ENCODE data around the gene MAST4.

The MAST4 gene

GRCh38 chr5:66987949-66988838 lies 392.0 kb downstream of the MAST4 start:
- no peak for DNase-seq

DNA sequence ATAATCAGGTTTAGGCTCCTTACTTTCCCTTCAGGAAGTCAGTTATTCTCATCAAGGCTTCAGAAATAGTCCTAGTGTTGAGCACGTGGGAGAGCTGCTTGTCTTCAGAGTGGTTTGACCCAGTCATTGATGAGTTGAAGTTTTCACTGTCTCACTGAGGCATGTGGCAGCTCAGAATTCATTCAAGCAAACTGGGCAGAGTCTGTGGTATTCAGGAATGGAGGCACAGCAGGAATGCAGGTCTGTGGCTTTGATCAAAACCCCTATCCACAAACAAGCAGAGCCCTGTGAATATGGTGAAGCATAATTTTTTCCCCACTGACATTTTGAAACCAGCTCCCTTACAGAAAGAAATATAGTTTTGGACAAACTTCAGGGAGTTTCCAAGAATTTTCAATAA lies 393.1 kb downstream of the MAST4 start:
- DNase-seq = no peak

- no peak for DNase-seq
Measured at GRCh38 chr5:66989781-66990180, 393.6 kb downstream of the MAST4 start.

- DNase-seq = no peak
Measured at GRCh38 chr5:66991746-66992145, 395.6 kb downstream of the MAST4 start.

GRCh38 chr5:66992547-66992946 lies 396.4 kb downstream of the MAST4 start:
- DNase-seq = no peak

- no peak for DNase-seq
Measured at GRCh38 chr5:66993448-66993847, 397.3 kb downstream of the MAST4 start.

DNA sequence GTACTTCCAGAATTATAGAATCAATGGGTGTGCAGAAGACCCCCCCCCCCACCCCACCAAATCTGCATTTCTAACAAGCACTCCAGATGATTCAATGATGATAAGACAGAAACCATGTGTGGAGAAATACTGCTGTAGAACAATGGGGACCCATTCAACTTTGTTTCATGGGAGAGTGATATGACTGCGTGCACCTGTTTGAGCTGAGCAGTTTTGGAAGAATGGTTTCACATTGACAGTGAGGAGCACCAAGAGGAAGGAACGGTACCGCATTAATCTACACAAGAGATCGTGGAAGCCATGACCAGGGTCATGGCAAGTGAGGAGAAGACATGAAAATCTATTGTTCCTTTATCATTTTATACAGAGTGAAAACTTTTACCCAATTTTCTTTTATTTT lies 397.7 kb downstream of the MAST4 start:
- no peak for DNase-seq

DNA sequence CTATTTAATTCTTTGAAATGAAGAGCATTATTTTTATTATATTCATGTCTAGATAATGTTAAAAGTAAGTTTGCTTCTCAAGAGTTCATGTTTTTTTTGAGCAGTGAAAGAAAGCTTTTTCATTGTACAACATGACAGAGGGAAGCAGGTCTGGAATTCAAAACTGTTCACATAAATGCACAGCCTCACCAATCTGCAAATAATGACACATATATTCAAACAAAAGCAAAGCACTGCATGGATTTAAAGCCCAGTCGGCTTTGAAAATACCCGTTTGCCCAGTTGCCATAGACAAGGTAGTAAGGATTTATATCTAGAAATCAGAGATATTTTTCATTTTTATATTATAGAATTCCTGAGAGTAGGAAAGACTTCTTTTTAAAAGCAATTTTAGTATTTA lies 398.6 kb downstream of the MAST4 start:
- no peak for DNase-seq

- no peak for DNase-seq
Measured at GRCh38 chr5:67000794-67001475, 404.7 kb downstream of the MAST4 start.

DNA sequence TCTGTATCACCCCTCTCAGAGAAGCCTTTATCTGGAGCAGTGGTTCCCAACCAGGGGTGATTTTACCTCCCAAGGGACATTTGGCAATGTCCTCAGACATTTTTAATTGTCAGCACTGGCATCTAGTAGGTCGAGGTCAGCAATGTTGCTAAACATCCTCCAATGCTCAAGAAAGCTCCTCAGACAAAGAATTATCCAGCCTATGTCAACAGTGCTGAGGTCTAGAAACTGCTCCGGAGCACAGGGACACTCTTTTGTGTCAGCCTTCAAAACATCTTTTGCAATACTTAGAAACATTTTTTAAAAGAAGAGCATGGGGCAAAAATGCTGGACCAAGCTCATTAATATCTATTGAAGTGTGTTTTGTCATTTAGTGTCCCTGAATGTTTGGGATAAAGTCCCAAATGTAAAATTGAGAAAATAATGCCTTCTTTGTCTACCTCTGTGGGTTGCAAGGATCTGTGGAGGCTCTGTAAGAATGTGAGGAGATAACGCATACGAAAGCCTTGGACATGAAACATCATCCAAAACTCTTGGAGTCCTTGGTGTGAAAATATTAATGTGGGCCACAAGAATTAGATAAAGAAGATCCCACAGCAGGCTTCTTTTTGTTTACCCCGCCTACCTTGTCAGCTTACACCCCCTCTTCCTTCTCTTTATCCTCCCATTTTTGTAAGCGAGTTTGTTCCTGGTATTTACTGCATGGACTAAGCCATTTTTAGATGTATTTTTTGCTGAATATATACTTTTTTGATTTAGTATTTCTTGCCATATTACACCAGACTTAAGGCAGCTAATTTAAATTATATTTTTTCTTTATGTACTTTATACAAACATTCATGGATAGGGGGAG lies 406.9 kb downstream of the MAST4 start:
- no peak for DNase-seq

- DNase-seq = no peak
Measured at GRCh38 chr5:67003685-67003934, 407.4 kb downstream of the MAST4 start.

- peak in 45 of 51 donors; percentile 5 to 78 (median 35) for DNase-seq
Measured at GRCh38 chr5:67003935-67004729, 407.9 kb downstream of the MAST4 start.

DNA sequence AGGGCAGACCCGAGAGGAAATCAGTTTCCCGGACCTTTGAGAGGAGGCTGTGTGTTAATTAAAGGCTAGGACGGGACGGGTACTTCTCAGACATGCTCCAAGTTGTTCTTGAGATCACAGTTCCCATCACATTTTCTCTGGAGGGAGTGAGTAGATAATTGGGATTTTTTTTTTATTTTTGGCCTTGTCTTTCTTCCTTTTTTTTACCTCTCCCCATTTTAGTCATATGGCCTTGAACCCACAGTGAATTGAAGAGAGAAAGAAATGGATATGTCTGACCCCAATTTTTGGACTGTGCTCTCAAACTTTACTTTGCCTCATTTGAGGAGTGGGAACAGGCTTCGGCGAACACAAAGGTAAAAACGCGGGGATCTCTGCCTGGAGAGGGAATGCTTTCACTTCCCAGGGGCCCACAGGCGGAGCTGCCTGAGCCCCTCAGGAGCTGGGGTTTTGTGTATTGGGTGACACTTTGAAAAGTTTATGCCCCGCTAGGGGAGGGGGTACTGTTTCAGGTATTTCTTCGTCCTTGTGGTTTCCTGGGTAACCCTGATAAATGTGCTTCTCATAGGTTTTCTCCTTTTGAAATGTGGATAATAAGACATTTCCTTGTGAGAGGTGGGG lies 408.6 kb downstream of the MAST4 start:
- no peak for DNase-seq

GRCh38 chr5:67005737-67006499 lies 409.7 kb downstream of the MAST4 start:
- no peak for DNase-seq

DNA sequence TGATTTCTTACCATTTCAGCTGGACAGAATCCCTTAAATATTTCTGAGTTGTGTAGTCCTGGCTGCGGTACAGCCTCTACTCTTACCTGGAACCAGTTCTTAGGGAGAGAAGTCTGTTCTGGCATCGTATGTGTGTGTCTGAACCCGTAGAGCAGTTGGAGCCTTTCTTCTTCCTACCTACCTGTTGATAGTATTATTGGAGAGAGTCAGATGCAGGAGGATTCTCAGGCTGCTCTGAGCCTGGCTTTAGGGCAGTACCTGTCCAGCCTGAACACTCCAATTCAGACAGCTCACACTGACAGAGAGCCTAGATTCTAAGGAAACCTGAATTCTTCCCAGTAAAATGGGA lies 410.3 kb downstream of the MAST4 start:
- no peak for DNase-seq

DNA sequence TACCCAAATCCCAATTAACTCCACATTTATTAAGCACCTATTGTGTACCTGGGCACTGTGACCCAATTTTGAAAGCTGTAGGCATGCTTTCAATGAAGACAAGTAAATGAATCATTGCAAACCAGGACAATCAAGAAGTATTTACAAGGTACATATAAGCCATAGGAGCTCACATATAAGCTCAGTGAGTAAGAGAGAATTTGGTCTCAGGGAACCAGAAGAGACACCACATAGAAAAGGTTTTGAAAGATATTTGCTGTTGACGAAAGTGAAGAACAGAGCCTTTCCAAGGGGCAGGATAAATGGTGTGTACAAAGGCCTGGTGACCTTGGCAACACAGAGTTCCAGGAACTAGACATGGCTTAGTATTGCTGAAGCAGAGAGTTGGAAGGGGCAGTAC lies 412.8 kb downstream of the MAST4 start:
- DNase-seq = no peak

DNA sequence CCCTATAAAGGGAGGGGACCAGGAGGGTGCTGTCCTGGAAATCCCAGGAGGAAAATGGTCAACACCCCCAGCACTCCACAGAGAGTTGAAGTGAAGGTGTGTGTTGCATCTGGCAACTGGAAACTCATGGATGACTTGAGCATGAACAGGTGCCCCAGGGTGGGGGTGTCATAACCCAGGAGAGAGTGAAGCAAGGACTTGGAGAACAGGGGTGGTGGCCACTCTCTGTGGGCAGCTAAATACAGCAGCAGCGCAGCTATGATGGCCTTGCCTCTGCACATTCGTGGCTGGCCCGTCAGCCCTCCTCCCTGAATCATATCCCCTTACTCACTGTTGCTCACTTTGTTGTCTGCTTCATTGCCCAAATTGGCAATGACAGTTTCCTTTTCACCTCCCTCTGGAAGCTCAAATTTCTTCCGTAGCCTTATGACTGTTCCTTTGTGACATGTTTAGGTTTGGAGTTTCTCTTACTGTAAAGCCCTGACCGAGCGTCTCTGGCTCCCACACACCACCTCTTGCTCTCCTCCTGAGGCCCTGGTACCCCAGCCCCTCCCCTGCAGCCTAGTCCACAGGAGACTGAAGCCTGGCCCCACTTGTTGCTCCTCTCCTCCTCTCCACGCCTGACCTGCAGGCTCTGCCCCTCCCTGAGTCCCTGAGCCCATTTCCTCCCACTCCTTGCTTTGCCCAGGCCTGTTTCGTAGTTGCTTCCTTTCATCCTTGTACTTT lies 414.7 kb downstream of the MAST4 start:
- DNase-seq = peak in 2 of 51 donors; percentile 0 to 10

DNA sequence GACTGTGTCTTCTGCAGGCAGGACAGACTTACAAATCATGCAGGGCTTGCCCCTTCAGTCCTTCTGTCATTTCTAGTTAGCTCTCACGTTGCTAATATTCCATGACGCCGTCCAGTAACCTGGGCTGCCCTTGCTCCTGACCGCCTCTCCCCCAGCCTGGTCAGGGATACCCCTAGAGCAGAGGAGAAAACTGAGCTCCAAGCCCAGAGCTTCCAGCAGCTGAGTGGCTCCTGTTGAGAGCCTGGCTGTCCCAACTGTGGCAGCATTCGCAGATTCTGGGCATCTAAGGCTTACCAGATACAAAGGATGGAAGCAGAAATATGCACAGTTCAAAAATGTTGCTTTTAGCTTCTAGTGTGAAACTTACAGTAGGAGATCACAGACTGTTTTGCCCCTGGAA lies 415.2 kb downstream of the MAST4 start:
- DNase-seq = no peak

GRCh38 chr5:67012171-67012570 lies 416.0 kb downstream of the MAST4 start:
- DNase-seq = no peak

GRCh38 chr5:67013719-67014118 lies 417.5 kb downstream of the MAST4 start:
- DNase-seq = no peak

All from hypothalamus (tissue), 51 donors.